Large intestine (tissue), 3 donors: ENCODE data around the gene DLG1. TPM values are rescaled to one million over a fixed set of nuclear protein-coding genes. Genes with fewer than 3 reads are reported as not detected.
"Not testable (repeated sequence)": the region's sequence is repeated elsewhere in the genome, so short reads cannot be mapped to it uniquely, and the experiment has no call there.

Experiments
- DNase-seq, 2 donors: peaks; one replicate each; pipeline versions ENCODE4 v3.0.0 to v3.0.0-alpha.2; 2013
- H3K27ac ChIP-seq: one replicate; pipeline ENCODE4 v1.5.1; 2013; ENCODE audit warnings: low read length
- H3K27me3 ChIP-seq: 2 replicates; pipeline ENCODE4 v1.6.1; 2013; ENCODE audit warnings: low read length; ENCODE audit not compliant: control insufficient read depth, insufficient read depth
- H3K36me3 ChIP-seq: 2 replicates; pipeline ENCODE4 v1.6.1; 2013; ENCODE audit warnings: low read length; ENCODE audit not compliant: control insufficient read depth, insufficient read depth
- H3K4me1 ChIP-seq: one replicate; pipeline ENCODE4 v1.6.1; 2013; ENCODE audit warnings: low read length; ENCODE audit not compliant: control insufficient read depth, insufficient read depth
- H3K4me3 ChIP-seq: one replicate; pipeline ENCODE4 v1.5.1; 2013; ENCODE audit warnings: low read length
- H3K9me3 ChIP-seq: one replicate; pipeline ENCODE4 v1.6.1; 2013; ENCODE audit warnings: mild to moderate bottlenecking, low read depth, low read length, moderate library complexity; ENCODE audit not compliant: control insufficient read depth
- WGBS: methylation state at CpG from one replicate; pipeline ENCODE4 v1.1.5; 2013; ENCODE audit warnings: low lambda C conversion rate; ENCODE audit not compliant: insufficient coverage; 5-methylcytosine and 5-hydroxymethylcytosine counted together
- polyA plus RNA-seq: library from polyadenylated mRNA; unstranded; fragments of 120-200 nt; gene quantifications from one replicate; pipeline ENCODE4 v1.2.1, GENCODE V29; 2013

The DLG1 gene
- polyA plus RNA-seq, 1 donor: 74.5 TPM

- Histone ChIP-seq H3K27me3 (no peaks in the 10 kb centered on the region), H3K4me1 (no peaks in the 10 kb centered on the region), H3K9me3 (no peaks in the 10 kb centered on the region), H3K36me3 (peaks cover 16% of the 10 kb centered on the region), H3K4me3 (no peak overlapping the region), H3K27ac (no peak overlapping the region)
- DNase-seq: no peak
- no CpG with 5 or more reads among the region's 6 CpGs for WGBS
Observed at GRCh38 chr3:197041875-197042488, 256.4 kb downstream of the DLG1 start.

- H3K4me1 ChIP-seq: no peaks in the 10 kb centered on the region
- H3K27me3 ChIP-seq: no peaks in the 10 kb centered on the region
- H3K9me3 ChIP-seq: no peaks in the 10 kb centered on the region
- WGBS: 100% methylated on average over 1 of the region's 4 CpGs
- DNase-seq: no peak
- H3K27ac ChIP-seq: no peak overlapping the region
- H3K36me3 ChIP-seq: peaks cover 11% of the 10 kb centered on the region
- no peak overlapping the region for H3K4me3 ChIP-seq
Observed at GRCh38 chr3:197040658-197041057, 257.8 kb downstream of the DLG1 start.

GRCh38 chr3:197038679-197039462 is 259.5 kb downstream of the DLG1 start:
- Histone ChIP-seq H3K4me1 (no peaks in the 10 kb centered on the region), H3K27me3 (no peaks in the 10 kb centered on the region), H3K9me3 (no peaks in the 10 kb centered on the region), H3K36me3 (peaks cover 5% of the 10 kb centered on the region), H3K4me3 (no peak overlapping the region), H3K27ac (no peak overlapping the region)
- WGBS: 89% methylated on average over 3 of the region's 14 CpGs
- DNase-seq: no peak

GRCh38 chr3:197035577-197035976 is 262.8 kb downstream of the DLG1 start:
- H3K27ac ChIP-seq: no peak overlapping the region
- no peaks in the 10 kb centered on the region for H3K9me3 ChIP-seq
- DNase-seq: no peak
- H3K27me3 ChIP-seq: no peaks in the 10 kb centered on the region
- WGBS: no CpG with 5 or more reads among the region's 3 CpGs
- no peaks in the 10 kb centered on the region for H3K36me3 ChIP-seq
- no peak overlapping the region for H3K4me3 ChIP-seq
- peaks cover 15% of the 10 kb centered on the region for H3K4me1 ChIP-seq

GRCh38 chr3:197034778-197035177 is 263.6 kb downstream of the DLG1 start:
- H3K27me3 ChIP-seq, H3K9me3 ChIP-seq, DNase-seq, H3K4me3 ChIP-seq, H3K27ac ChIP-seq, H3K36me3 ChIP-seq: not testable (repeated sequence)
- peaks cover 18% of the 10 kb centered on the region for H3K4me1 ChIP-seq
- WGBS: no CpG with 5 or more reads among the region's 5 CpGs

GRCh38 chr3:197033764-197034163 is 264.6 kb downstream of the DLG1 start:
- not testable (repeated sequence) for H3K27ac ChIP-seq, H3K36me3 ChIP-seq, H3K9me3 ChIP-seq, DNase-seq, H3K4me3 ChIP-seq, H3K27me3 ChIP-seq
- WGBS: no CpG with 5 or more reads among the region's 3 CpGs
- H3K4me1 ChIP-seq: peaks cover 22% of the 10 kb centered on the region

- Histone ChIP-seq H3K27me3 (no peaks in the 10 kb centered on the region), H3K9me3 (no peaks in the 10 kb centered on the region), H3K4me1 (peaks cover 24% of the 10 kb centered on the region), H3K4me3 (no peak overlapping the region), H3K27ac (peak overlapping the region; percentile 93), H3K36me3 (peaks cover 10% of the 10 kb centered on the region)
- 0% methylated on average over 1 of the region's 12 CpGs for WGBS
- DNase-seq: peak; percentile 96 to 97
Observed at GRCh38 chr3:197031315-197032285, 266.8 kb downstream of the DLG1 start.

- no peaks in the 10 kb centered on the region for H3K9me3 ChIP-seq
Observed at GRCh38 chr3:197030379-197031314, 267.8 kb downstream of the DLG1 start.

GRCh38 chr3:197029511-197030167 is 268.8 kb downstream of the DLG1 start, which contains the start of gene MELTF:
Gene MELTF (minus strand): TSS chr3:197029817. CDS start chr3:197029702, 115 bp downstream.
- Histone ChIP-seq H3K4me1 (peaks cover 35% of the 10 kb centered on the region), H3K27ac (peak within 1 kb of the TSS; percentile 93), H3K9me3 (no peaks in the 10 kb centered on the region), H3K36me3 (peaks cover 30% of the 10 kb centered on the region), H3K27me3 (no peaks in the 10 kb centered on the region), H3K4me3 (peak within 1 kb of the TSS; percentile 95)
- no CpG with 5 or more reads among the region's 60 CpGs for WGBS
- DNase-seq: peak; percentile 67 to 83

More at GRCh38 chr3:197030379-197031314, 267.8 kb downstream of the DLG1 start:
- no peaks in the 10 kb centered on the region for H3K27me3 ChIP-seq
- peak overlapping the region; percentile 93 for H3K27ac ChIP-seq
- H3K36me3 ChIP-seq: peaks cover 20% of the 10 kb centered on the region
- DNase-seq: no peak
- H3K4me3 ChIP-seq: no peak overlapping the region
- WGBS: 90% methylated on average over 2 of the region's 33 CpGs
- peaks cover 31% of the 10 kb centered on the region for H3K4me1 ChIP-seq
